ENCODE measurements around the gene NOP56.

- TF ChIP-seq CTCF (conservative IDR thresholded peaks at IDR 0.05 in 1 of 2, IDR thresholded peaks at IDR 0.05 in 1 of 2; ENCODE audit: extremely low read depth in 1 of 2, insufficient read depth in 1 of 2, low read depth in 1 of 2, low read length in 2 of 2), result no peak
- TF ChIP-seq EZH2 (IDR thresholded peaks at IDR 0.05; ENCODE audit: borderline replicate concordance, low read length), result no peak
These were observed 20.0 kb downstream of the NOP56 start for GRCh38 chr20:2672446-2672845.

All from mammary epithelial cell (primary cell).